ENCODE results near the gene ADCY5. TPM values are rescaled to one million over a fixed set of nuclear protein-coding genes. Genes with fewer than 3 reads are reported as not detected.

Gene ADCY5
- total RNA-seq, 3 donors from 2014 or later = 0.05 to 0.13 TPM; not detected in 1

DNA sequence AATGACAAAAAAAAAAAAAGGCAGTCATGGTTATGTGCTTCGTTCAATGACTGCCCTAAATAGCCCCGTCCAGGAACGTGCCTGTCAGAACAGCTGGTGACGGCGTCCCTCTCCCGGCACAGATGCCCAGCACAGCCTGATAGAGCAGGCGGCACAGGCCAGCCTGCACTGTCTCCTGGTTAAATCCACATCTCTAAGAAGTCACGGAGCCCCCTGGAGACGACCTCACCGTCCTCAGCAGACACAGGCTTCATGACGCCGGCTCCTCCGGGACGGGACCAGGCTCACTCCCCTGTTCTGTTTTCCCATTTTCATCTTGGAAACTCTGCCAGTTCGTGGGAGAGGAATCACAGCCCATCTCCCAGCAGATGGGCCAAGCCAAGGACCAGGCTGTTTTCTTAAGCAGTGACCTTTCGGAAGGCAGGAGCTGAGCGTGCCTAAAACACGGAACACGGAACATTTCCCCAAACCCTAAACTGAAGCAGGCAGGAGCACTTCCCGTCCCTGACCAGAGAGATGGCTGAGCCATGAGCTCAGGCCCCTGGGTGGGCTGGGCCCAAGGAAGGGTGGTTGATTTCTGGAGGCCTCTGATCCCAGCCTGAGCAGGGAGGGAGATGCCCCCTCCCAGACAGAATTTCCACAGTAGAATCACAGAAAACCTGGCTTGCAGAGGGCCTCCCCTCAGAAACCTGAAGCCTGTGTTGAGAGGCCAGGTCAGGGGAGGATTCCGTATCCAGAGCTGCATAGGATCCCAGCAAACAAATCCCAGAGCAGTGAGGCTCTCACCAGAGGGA lies 35.9 kb downstream of the ADCY5 start:
- H3K27me3 Mint-ChIP-seq (ENCODE audit: low read depth) = no peaks in the 10 kb centered on the region
- ATAC-seq (no peak), DNase-seq (no peak)
- H3K4me1 Mint-ChIP-seq (ENCODE audit: low read depth) = no peaks in the 10 kb centered on the region
- no peaks in the 10 kb centered on the region for H3K9me3 Mint-ChIP-seq
- no peaks in the 10 kb centered on the region for H3K36me3 Mint-ChIP-seq (ENCODE audit: insufficient read depth)
- H3K4me3 Mint-ChIP-seq = no peak overlapping the region

DNA sequence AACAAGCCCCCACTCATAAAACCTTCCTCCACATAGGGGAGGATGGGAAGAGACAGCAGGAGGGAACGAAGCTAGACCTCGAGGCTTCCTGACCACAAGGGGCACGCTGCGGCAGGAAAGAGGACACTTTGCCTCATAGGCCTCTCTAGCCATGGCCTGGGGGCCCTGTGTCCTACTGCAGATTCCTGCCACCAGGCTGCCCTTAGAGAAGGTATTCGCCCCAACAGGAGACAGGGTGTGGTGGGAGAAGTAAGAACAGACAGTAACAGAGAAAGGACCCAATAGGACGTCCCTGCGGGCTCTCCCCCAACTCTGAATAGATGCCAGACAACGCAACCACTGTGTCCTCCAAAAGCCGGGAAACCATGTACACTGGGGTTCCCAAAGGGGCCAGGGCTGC lies 36.8 kb downstream of the ADCY5 start:
- Mint-ChIP-seq H3K9me3 (no peaks in the 10 kb centered on the region), H3K36me3 (ENCODE audit: insufficient read depth) (no peaks in the 10 kb centered on the region), H3K4me1 (ENCODE audit: low read depth) (no peaks in the 10 kb centered on the region), H3K27me3 (ENCODE audit: low read depth) (no peaks in the 10 kb centered on the region), H3K4me3 (no peak overlapping the region)
- DNase-seq (no peak), ATAC-seq (no peak)

- Mint-ChIP-seq H3K36me3 (ENCODE audit: insufficient read depth) (no peaks in the 10 kb centered on the region), H3K4me1 (ENCODE audit: low read depth) (no peaks in the 10 kb centered on the region)
- peak in 1 of 2 donors; percentile 15 for ATAC-seq
Observed at GRCh38 chr3:123411340-123412040, 37.4 kb downstream of the ADCY5 start.

GRCh38 chr3:123410149-123410515 lies 38.8 kb downstream of the ADCY5 start:
- no peak for ATAC-seq
- Mint-ChIP-seq H3K4me1 (ENCODE audit: low read depth) (no peaks in the 10 kb centered on the region), H3K36me3 (ENCODE audit: insufficient read depth) (no peaks in the 10 kb centered on the region), H3K27me3 (ENCODE audit: low read depth) (no peaks in the 10 kb centered on the region), H3K9me3 (no peaks in the 10 kb centered on the region), H3K4me3 (no peak overlapping the region)
- no peak for DNase-seq

More at GRCh38 chr3:123411340-123412040, 37.4 kb downstream of the ADCY5 start:
- no peaks in the 10 kb centered on the region for H3K27me3 Mint-ChIP-seq (ENCODE audit: low read depth)
- no peak overlapping the region for H3K4me3 Mint-ChIP-seq
- H3K9me3 Mint-ChIP-seq = no peaks in the 10 kb centered on the region
- DNase-seq = no peak

DNA sequence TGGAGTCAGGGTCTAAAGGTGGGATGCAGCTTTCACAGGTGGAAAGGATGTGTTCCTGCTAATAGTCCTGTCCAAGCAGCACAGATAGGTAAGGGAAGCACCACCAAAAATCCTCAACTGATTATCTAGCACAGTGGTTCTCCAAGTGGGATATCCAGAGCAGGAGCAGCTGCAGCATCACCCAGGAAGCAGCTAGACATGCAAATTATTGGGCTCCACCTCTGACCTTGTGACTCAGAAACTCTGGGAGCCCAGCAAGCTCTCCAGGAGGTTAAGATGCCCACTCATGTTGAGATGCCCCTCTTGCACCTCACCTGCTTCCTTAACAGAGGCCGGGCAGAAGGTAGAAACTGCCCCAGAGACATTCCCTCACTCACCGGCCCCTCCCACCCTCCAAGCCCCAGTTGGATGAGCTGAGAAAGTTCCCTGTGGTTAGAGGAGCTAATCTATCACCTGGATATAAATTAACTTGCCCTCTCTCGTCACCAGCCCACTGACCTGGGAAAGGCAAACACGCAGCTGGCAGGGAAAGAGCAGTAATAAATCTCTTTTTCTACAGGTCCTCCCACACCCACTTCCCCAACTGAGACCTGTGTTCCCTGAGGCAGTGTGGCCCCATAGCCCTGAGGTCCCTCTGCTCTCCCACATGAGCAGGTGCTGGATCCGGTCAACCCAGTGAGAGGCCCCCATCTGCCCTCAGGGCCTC lies 39.3 kb downstream of the ADCY5 start:
- Mint-ChIP-seq H3K36me3 (ENCODE audit: insufficient read depth) (no peaks in the 10 kb centered on the region), H3K27me3 (ENCODE audit: low read depth) (no peaks in the 10 kb centered on the region), H3K4me3 (no peak overlapping the region), H3K9me3 (no peaks in the 10 kb centered on the region), H3K4me1 (ENCODE audit: low read depth) (no peaks in the 10 kb centered on the region)
- ATAC-seq = no peak
- DNase-seq = no peak

GRCh38 chr3:123406598-123406997 lies 42.3 kb downstream of the ADCY5 start:
- H3K4me3 Mint-ChIP-seq = no peak overlapping the region
- ATAC-seq (no peak), DNase-seq (no peak)
- no peaks in the 10 kb centered on the region for H3K4me1 Mint-ChIP-seq (ENCODE audit: low read depth)
- H3K9me3 Mint-ChIP-seq = no peaks in the 10 kb centered on the region
- H3K36me3 Mint-ChIP-seq (ENCODE audit: insufficient read depth) = no peaks in the 10 kb centered on the region
- H3K27me3 Mint-ChIP-seq (ENCODE audit: low read depth) = no peaks in the 10 kb centered on the region

DNA sequence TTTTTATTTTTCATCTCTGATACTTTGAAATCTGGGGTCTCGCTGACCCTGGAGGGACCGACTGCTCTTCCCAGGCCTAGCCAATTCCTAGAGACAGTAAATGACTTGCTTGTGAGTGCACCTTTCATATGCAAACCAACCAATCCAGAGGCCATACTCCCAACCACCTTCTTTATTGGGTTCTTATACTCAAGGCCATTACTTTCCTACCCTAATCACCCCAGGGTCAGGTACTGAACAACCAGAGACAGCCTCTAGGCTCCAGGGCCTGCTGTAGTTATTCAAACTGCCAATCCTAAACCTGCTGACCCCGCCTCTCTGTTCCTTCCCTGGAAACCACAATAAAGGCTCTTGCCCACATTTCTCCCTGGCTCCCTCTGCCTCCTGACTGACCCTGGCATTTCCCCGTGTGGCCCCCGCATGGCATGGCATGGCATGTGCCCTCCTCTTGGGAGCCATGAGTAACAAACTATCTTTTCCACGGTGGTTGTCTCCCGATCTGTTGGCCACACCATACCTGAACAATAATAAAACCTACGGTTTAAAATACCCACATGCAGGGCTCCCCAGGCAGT lies 42.9 kb downstream of the ADCY5 start:
- Mint-ChIP-seq H3K4me1 (ENCODE audit: low read depth) (no peaks in the 10 kb centered on the region), H3K36me3 (ENCODE audit: insufficient read depth) (no peaks in the 10 kb centered on the region), H3K27me3 (ENCODE audit: low read depth) (no peaks in the 10 kb centered on the region), H3K4me3 (no peak overlapping the region), H3K9me3 (no peaks in the 10 kb centered on the region)
- ATAC-seq = no peak
- no peak for DNase-seq

GRCh38 chr3:123405021-123405420 lies 43.9 kb downstream of the ADCY5 start:
- no peak for ATAC-seq
- DNase-seq = no peak
- Mint-ChIP-seq H3K9me3 (no peaks in the 10 kb centered on the region), H3K36me3 (ENCODE audit: insufficient read depth) (no peaks in the 10 kb centered on the region), H3K27me3 (ENCODE audit: low read depth) (no peaks in the 10 kb centered on the region), H3K4me1 (ENCODE audit: low read depth) (no peaks in the 10 kb centered on the region), H3K4me3 (no peak overlapping the region)

- no peaks in the 10 kb centered on the region for H3K4me1 Mint-ChIP-seq (ENCODE audit: low read depth)
- H3K36me3 Mint-ChIP-seq (ENCODE audit: insufficient read depth) = no peaks in the 10 kb centered on the region
- no peak overlapping the region for H3K4me3 Mint-ChIP-seq
- no peaks in the 10 kb centered on the region for H3K9me3 Mint-ChIP-seq
- DNase-seq = no peak
- ATAC-seq = peak in 1 of 2 donors; percentile 18
- no peaks in the 10 kb centered on the region for H3K27me3 Mint-ChIP-seq (ENCODE audit: low read depth)
Observed at GRCh38 chr3:123404391-123404790, 44.5 kb downstream of the ADCY5 start.

- no peak for DNase-seq
- ATAC-seq = no peak
- H3K4me1 Mint-ChIP-seq (ENCODE audit: low read depth) = no peaks in the 10 kb centered on the region
- no peak overlapping the region for H3K4me3 Mint-ChIP-seq
- H3K27me3 Mint-ChIP-seq (ENCODE audit: low read depth) = peaks cover 5% of the 10 kb centered on the region
- no peaks in the 10 kb centered on the region for H3K9me3 Mint-ChIP-seq
- no peaks in the 10 kb centered on the region for H3K36me3 Mint-ChIP-seq (ENCODE audit: insufficient read depth)
Observed at GRCh38 chr3:123401836-123402530, 46.9 kb downstream of the ADCY5 start.

GRCh38 chr3:123400169-123400568 lies 48.7 kb downstream of the ADCY5 start:
- no peak for DNase-seq
- no peaks in the 10 kb centered on the region for H3K9me3 Mint-ChIP-seq
- H3K27me3 Mint-ChIP-seq (ENCODE audit: low read depth) = peaks cover 7% of the 10 kb centered on the region
- H3K4me3 Mint-ChIP-seq = no peak overlapping the region
- no peaks in the 10 kb centered on the region for H3K36me3 Mint-ChIP-seq (ENCODE audit: insufficient read depth)
- H3K4me1 Mint-ChIP-seq (ENCODE audit: low read depth) = no peaks in the 10 kb centered on the region
- ATAC-seq = no peak

GRCh38 chr3:123399653-123400052 lies 49.2 kb downstream of the ADCY5 start:
- Mint-ChIP-seq H3K4me3 (no peak overlapping the region), H3K27me3 (ENCODE audit: low read depth) (peaks cover 9% of the 10 kb centered on the region), H3K4me1 (ENCODE audit: low read depth) (no peaks in the 10 kb centered on the region), H3K9me3 (no peaks in the 10 kb centered on the region), H3K36me3 (ENCODE audit: insufficient read depth) (no peaks in the 10 kb centered on the region)
- ATAC-seq (no peak), DNase-seq (no peak)

DNA sequence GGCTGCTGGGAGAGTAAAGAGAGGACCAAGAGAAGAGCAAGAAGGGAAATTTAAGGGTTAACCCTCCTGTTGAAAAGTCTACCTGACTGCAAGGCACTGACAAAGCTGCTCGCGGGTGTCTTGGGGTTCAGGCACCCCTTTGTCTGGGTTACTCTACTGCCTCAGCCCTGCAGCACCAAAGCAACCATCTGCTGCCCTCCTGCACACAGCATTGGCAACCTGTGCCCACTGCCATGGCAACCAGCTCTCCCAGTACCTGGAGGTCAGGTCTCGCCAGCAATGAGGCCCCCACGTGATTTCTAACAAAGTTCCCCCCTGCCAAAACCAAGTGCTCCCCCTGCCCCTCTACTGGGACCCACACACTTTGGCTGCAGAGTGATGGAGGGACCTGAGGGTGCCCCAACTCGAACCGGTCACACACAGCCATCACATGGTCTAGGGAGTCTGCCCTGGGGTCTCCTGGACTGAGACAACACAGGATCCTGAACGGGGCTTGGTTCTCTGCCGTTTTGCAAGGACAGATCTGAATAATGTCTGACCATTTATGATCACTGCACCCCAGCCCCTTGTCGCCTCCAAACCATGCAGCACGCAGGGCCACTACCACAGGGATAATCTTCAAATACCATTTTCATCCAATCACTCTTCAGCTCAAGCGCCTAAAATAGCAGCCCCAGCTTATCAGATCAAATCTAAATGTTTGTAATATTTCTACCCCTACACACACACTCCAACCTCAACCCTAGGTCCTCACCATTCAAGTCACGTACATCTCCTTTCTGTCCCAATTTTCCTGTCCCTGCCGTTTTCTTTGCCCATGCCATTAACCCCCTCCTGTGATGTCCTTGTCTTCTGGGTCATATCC lies 50.7 kb downstream of the ADCY5 start:
- no peak for ATAC-seq
- H3K27me3 Mint-ChIP-seq (ENCODE audit: low read depth) = peaks cover 12% of the 10 kb centered on the region
- H3K4me3 Mint-ChIP-seq = no peak overlapping the region
- H3K9me3 Mint-ChIP-seq = no peaks in the 10 kb centered on the region
- no peak for DNase-seq
- no peaks in the 10 kb centered on the region for H3K4me1 Mint-ChIP-seq (ENCODE audit: low read depth)
- no peaks in the 10 kb centered on the region for H3K36me3 Mint-ChIP-seq (ENCODE audit: insufficient read depth)

Data from activated T-cell treated with anti-CD3 and anti-CD28 coated beads, Interleukin-2, amount 50 U/mL, for 4 hours (primary cell).